ENCODE results near the gene STRA8.

Gene STRA8

GRCh38 chr7:135271255-135271615 is 37.6 kb downstream of the STRA8 start:
- no peak for DNase-seq

- no peak for DNase-seq
These were observed 38.7 kb downstream of the STRA8 start for GRCh38 chr7:135272303-135272702.

- no peak for DNase-seq
These were observed 39.9 kb downstream of the STRA8 start for GRCh38 chr7:135273581-135273980.

GRCh38 chr7:135274495-135275268 is 41.0 kb downstream of the STRA8 start:
- peak; percentile 58 for DNase-seq

GRCh38 chr7:135275971-135276580 is 42.4 kb downstream of the STRA8 start:
- DNase-seq: no peak

- DNase-seq: no peak
These were observed 43.5 kb downstream of the STRA8 start for GRCh38 chr7:135277161-135277560.

- DNase-seq: peak; percentile 73
These were observed 47.8 kb downstream of the STRA8 start for GRCh38 chr7:135281363-135281949.

- DNase-seq: no peak
These were observed 49.1 kb downstream of the STRA8 start for GRCh38 chr7:135282561-135283254.

- no peak for DNase-seq
These were observed 50.5 kb downstream of the STRA8 start for GRCh38 chr7:135283959-135284638.

- DNase-seq: no peak
These were observed 52.1 kb downstream of the STRA8 start for GRCh38 chr7:135285547-135286233.

GRCh38 chr7:135286876-135287275 is 53.2 kb downstream of the STRA8 start:
- DNase-seq: no peak

GRCh38 chr7:135290594-135290993 is 57.0 kb downstream of the STRA8 start:
- no peak for DNase-seq

GRCh38 chr7:135291809-135292253 is 58.2 kb downstream of the STRA8 start:
- DNase-seq: peak; percentile 89

- DNase-seq: no peak
These were observed 65.6 kb downstream of the STRA8 start for GRCh38 chr7:135299235-135299634.

GRCh38 chr7:135300913-135301765 is 67.5 kb downstream of the STRA8 start:
- DNase-seq: no peak
